GM12865 (cell line): ENCODE results near the gene CNTD1.

Experiments used
- DNase-seq: peaks from one replicate; pipeline ENCODE4 v3.0.0; 2010; ENCODE audit warnings: low read depth
- H3K4me3 ChIP-seq: 2 replicates; pipeline ENCODE4 v1.5.1; 2011; ENCODE audit warnings: mild to moderate bottlenecking, low read depth, low read length, control low read depth
- TF ChIP-seq, protein P1 (sequence below): IDR thresholded peaks from 2 replicates; pipeline ENCODE4 v1.5.1; 2011; ENCODE audit warnings: low read length, control low read depth, low read depth, inconsistent platforms; ENCODE audit not compliant: insufficient read depth; ENCODE audit errors: missing control alignments

Gene CNTD1

DNA sequence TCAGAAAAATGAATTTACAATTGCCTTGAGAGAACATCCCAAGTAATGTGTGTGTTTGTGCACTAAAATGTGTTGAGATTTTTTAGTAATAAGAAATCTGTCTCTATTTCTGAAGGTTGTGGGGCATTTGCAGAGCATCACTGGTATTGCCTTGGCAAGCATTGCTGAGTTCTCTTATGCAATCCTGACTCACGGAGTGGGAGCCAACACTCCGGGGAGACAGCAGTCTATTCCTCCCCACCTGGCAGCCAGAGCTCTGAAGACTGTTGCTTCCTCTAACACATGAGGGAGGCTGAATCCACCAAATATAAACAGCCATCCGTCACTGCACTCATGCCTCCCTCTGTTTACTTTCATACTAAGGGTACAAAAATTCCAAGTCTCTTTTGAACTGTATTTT is 10.6 kb downstream of the CNTD1 start:
- no peak for DNase-seq
- TF ChIP-seq, protein P1, sequence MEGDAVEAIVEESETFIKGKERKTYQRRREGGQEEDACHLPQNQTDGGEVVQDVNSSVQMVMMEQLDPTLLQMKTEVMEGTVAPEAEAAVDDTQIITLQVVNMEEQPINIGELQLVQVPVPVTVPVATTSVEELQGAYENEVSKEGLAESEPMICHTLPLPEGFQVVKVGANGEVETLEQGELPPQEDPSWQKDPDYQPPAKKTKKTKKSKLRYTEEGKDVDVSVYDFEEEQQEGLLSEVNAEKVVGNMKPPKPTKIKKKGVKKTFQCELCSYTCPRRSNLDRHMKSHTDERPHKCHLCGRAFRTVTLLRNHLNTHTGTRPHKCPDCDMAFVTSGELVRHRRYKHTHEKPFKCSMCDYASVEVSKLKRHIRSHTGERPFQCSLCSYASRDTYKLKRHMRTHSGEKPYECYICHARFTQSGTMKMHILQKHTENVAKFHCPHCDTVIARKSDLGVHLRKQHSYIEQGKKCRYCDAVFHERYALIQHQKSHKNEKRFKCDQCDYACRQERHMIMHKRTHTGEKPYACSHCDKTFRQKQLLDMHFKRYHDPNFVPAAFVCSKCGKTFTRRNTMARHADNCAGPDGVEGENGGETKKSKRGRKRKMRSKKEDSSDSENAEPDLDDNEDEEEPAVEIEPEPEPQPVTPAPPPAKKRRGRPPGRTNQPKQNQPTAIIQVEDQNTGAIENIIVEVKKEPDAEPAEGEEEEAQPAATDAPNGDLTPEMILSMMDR: no peak

DNA sequence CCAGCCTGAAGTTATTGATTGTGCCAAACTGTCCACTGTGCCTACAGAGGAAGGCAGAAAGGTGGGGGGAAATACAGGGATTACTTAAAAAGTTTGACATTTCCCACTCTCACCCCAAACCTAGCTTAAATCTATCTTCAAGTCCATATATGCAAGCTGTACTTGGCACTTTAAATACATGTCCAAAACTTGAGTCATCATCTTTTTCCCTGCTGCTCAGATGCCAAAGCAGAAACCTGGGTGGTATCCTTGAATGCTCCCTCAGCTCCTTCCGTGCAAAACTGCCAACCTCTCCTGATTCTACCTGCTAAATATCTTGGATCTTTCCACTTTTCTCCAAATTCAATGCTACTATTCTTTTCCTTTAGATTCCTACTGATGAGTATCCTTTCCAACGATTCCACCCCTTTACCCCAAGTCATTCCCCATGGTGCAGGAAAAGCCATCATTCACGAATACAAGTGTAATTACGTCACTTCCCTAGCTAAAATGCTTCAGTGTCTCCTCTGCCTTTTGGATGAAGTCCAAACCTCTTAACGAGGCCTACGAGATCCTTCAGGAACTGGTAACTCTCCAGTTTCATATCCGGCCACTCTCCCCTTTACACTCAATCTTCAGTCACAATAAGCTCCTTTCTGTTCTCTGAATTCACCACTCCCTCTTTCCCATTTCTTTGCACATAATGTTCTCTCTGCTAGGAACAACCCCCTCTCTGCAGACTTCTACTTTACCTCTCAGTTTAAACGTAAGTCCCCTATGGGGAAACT is 16.2 kb downstream of the CNTD1 start:
- no peak overlapping the region for H3K4me3 ChIP-seq
- TF ChIP-seq, protein P1: no peak
- DNase-seq: no peak

More for the DNA sequence above, 10.6 kb downstream of the CNTD1 start:
- no peak overlapping the region for H3K4me3 ChIP-seq

DNA sequence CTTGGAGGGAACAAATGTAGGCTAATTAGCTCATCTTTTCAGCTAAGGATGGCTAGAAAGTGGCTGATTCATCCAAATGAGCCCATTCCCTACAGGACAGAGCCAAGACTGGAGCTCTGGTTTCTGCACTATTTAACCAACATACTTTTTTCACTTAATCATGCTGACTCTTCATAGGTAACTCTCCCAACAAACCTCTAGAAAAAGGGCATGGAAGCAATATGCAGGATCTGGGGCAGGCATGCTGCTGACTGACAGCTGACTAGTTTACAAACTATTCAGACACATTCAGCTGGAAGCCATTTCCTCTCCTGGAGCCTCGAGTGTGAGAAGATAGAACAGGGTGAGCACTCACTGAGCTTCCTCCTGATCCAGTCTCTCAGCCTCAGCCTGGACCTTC is 19.2 kb downstream of the CNTD1 start:
- no peak for DNase-seq
- H3K4me3 ChIP-seq: no peak overlapping the region
- TF ChIP-seq, protein P1: no peak

DNA sequence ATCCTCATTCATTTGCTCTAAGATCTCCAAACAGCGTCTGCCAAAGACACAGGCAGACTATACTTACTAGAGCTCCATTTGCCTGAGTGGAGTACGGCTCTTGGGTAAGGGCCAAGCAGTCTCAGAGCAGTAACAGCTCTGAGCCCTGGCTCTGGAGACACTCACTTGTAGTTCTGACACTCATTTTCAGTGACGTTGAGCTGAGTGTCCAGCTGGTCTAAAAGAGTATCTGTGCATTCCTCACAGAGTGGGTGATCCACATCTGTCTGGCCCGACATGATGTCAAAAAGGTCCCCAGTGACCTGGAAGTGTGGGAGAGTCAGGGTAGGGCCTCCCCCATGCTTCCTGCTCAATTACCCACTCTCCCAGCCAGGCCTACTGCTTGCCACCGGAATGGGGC is 19.7 kb downstream of the CNTD1 start:
- no peak for DNase-seq
- TF ChIP-seq, protein P1: no peak
- no peak overlapping the region for H3K4me3 ChIP-seq

DNA sequence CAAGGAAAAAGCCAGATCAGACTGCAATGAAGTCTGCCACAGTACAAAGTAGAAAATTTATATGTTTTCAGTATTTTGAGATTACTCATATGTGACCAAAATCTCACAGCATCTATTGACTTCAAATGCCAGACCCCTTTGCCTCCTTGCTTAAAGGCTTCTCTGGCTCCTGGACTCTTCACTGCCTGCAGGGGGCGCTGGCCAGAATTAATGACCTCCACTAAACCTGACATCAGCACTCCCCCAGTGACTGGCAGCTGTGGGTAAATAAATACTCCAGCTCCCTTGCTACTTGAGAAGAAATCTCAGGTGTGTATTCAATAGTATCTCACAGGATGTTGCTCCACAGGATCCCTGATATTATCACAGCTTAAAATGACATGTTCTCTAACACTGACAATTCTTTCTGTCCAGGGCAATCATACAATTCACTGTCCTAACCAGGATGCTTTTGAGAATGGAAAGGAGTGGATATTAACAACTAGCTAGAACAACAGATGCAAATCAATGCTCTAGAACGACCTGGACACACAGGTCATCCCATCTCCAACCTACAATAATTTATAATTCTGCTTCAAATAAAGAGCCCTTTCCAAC is 21.4 kb downstream of the CNTD1 start:
- no peak overlapping the region for H3K4me3 ChIP-seq
- TF ChIP-seq, protein P1: peak; percentile 74
- peak; percentile 82 for DNase-seq

DNA sequence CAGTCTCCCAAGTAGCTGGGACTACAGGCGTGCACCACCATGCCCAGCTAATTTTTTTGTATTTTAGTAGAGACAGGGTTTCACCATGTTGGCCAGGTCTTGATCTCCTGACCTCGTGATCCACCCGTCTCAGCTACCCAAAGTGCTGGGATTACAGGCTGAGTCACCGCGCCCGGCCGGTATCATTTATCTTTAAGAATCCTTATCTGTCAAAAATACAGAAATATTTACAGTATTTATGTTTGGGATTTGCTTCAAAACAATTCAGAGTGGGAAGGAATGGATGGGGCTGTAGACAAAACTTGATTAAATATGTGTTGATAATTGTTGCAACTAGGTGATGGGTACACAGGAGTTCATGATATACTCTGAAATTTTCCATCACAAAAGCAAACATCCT is 22.5 kb downstream of the CNTD1 start:
- TF ChIP-seq, protein P1: no peak
- H3K4me3 ChIP-seq: no peak overlapping the region
- DNase-seq: no peak
